Measurements from ENCODE around the gene GAA. TPM values are rescaled to one million over a fixed set of nuclear protein-coding genes. Genes with fewer than 3 reads are reported as not detected.

GAA gene
- 45.3 TPM for total RNA-seq
- long read RNA-seq, transcript GAA-201 (20 exons, 3,626 nt): minor isoform, 10 of 294 reads
- long read RNA-seq, transcript GAA-202 (21 exons, 3,549 nt): major isoform, 50 of 294 reads
- long read RNA-seq, partial matches to known transcripts: 118 of 294 reads
- long read RNA-seq, other reads (novel, unspliced or antisense): 114 of 294 reads

GRCh38 chr17:80101011-80101945 is at the start of gene GAA:
Gene GAA, plus strand, starts transcription at chr17:80101581. Its CDS starts 3,006 bp downstream, at chr17:80104587.
- intact Hi-C loops (cut with DNase I): no loop called here
- DNase-seq (peak; percentile 92), ATAC-seq (ENCODE audit: poor library complexity) (peak; percentile 95)

GRCh38 chr17:80051681-80052080 is 49.7 kb upstream of the GAA start:
- no peak for ATAC-seq (ENCODE audit: poor library complexity)
- DNase-seq: no peak
- intact Hi-C loops (cut with DNase I): no loop called here

- DNase-seq (no peak), ATAC-seq (ENCODE audit: poor library complexity) (no peak)
- intact Hi-C loops (cut with DNase I): no loop called here
Observed at GRCh38 chr17:80053102-80053501, 48.3 kb upstream of the GAA start.

- intact Hi-C loops (cut with DNase I): no loop called here
- no peak for DNase-seq
- ATAC-seq (ENCODE audit: poor library complexity): no peak
Observed at GRCh38 chr17:80055597-80055996, 45.8 kb upstream of the GAA start.

GRCh38 chr17:80058311-80058955 is 42.9 kb upstream of the GAA start:
- ATAC-seq (ENCODE audit: poor library complexity) (no peak), DNase-seq (no peak)
- intact Hi-C loops (cut with DNase I): no loop called here

- ATAC-seq (ENCODE audit: poor library complexity) (no peak), DNase-seq (no peak)
- intact Hi-C loops (cut with DNase I): no loop called here
Observed at GRCh38 chr17:80060644-80061043, 40.7 kb upstream of the GAA start.

- DNase-seq (no peak), ATAC-seq (ENCODE audit: poor library complexity) (no peak)
- intact Hi-C loops (cut with DNase I): no loop called here
Observed at GRCh38 chr17:80061421-80061820, 40.0 kb upstream of the GAA start.

GRCh38 chr17:80063830-80064585 is 37.4 kb upstream of the GAA start:
- peak; percentile 70 for DNase-seq
- peak; percentile 60 for ATAC-seq (ENCODE audit: poor library complexity)
- intact Hi-C loops (cut with DNase I): no loop called here

GRCh38 chr17:80064696-80065095 is 36.7 kb upstream of the GAA start:
- ATAC-seq (ENCODE audit: poor library complexity) (no peak), DNase-seq (no peak)
- intact Hi-C loops (cut with DNase I): no loop called here

GRCh38 chr17:80065478-80066170 is 35.8 kb upstream of the GAA start:
- intact Hi-C loops (cut with DNase I): no loop called here

GRCh38 chr17:80067393-80067986 is 33.9 kb upstream of the GAA start:
- intact Hi-C loops (cut with DNase I): no loop called here
- ATAC-seq (ENCODE audit: poor library complexity): no peak
- no peak for DNase-seq

More at GRCh38 chr17:80065478-80066170, 35.8 kb upstream of the GAA start:
- ATAC-seq (ENCODE audit: poor library complexity): no peak
- DNase-seq: no peak

GRCh38 chr17:80068301-80069222 is 32.8 kb upstream of the GAA start:
- ATAC-seq (ENCODE audit: poor library complexity) (peak; percentile 33), DNase-seq (peak; percentile 61)
- intact Hi-C loops (cut with DNase I): no loop called here

- DNase-seq (no peak), ATAC-seq (ENCODE audit: poor library complexity) (peak; percentile 30)
- intact Hi-C loops (cut with DNase I): no loop called here
Observed at GRCh38 chr17:80070375-80071115, 30.8 kb upstream of the GAA start.

GRCh38 chr17:80071116-80071841 is 30.1 kb upstream of the GAA start:
- peak; percentile 63 for ATAC-seq (ENCODE audit: poor library complexity)
- intact Hi-C loops (cut with DNase I): no loop called here
- DNase-seq: peak; percentile 75

- ATAC-seq (ENCODE audit: poor library complexity) (no peak), DNase-seq (no peak)
- intact Hi-C loops (cut with DNase I): no loop called here
Observed at GRCh38 chr17:80072410-80072809, 29.0 kb upstream of the GAA start.

GRCh38 chr17:80080081-80080480 is 21.3 kb upstream of the GAA start:
- intact Hi-C loops (cut with DNase I): no loop called here
- ATAC-seq (ENCODE audit: poor library complexity) (no peak), DNase-seq (no peak)
